Suprapubic skin (tissue), 4 donors: Measurements from ENCODE around the gene FNDC3A. TPM values are rescaled to one million over a fixed set of nuclear protein-coding genes. Genes with fewer than 3 reads are reported as not detected.

Source experiments
- DNase-seq, 2 donors: peaks; one replicate each; pipeline ENCODE4 v3.0.0-alpha.2; 2019; ENCODE audit warnings: low spot score in 2 of 2
- H3K27ac ChIP-seq: fragments of 200-600 bp; sonication (generic); one replicate; pipeline ENCODE4 v1.5.1; 2019
- H3K27me3 ChIP-seq: fragments of 200-600 bp; sonication (generic); one replicate; pipeline ENCODE4 v1.5.1; 2019
- H3K36me3 ChIP-seq: fragments of 200-600 bp; sonication (generic); one replicate; pipeline ENCODE4 v1.5.1; 2019
- H3K4me1 ChIP-seq: fragments of 200-600 bp; sonication (generic); one replicate; pipeline ENCODE4 v1.5.1; 2019
- H3K4me3 ChIP-seq: fragments of 200-600 bp; sonication (generic); one replicate; pipeline ENCODE4 v1.5.1; 2019; ENCODE audit warnings: mild to moderate bottlenecking
- H3K9me3 ChIP-seq: fragments of 200-600 bp; sonication (generic); one replicate; pipeline ENCODE4 v1.5.1; 2019
- CTCF ChIP-seq, 2 donors: fragments of 200-600 bp in 1 of 2; fragments of 450-650 bp in 1 of 2; sonication (generic) in 1 of 2; IDR thresholded peaks; one replicate each; pipeline ENCODE4 v1.5.1; 2016 to 2019; ENCODE audit warnings: antibody characterized with exemption in 2 of 2, mild to moderate bottlenecking in 1 of 2, moderate library complexity in 1 of 2
- EP300 ChIP-seq: sonication (generic); formaldehyde crosslinking; IDR thresholded peaks from one replicate; pipeline ENCODE4 v1.6.1; 2017; ENCODE audit warnings: antibody characterized with exemption
- POLR2A ChIP-seq, 2 donors: fragments of 450-650 bp; IDR thresholded peaks; one replicate each; pipeline ENCODE4 v1.6.1; 2017; ENCODE audit warnings: antibody characterized with exemption in 2 of 2, mild to moderate bottlenecking in 2 of 2, moderate library complexity in 2 of 2
- POLR2AphosphoS5 ChIP-seq, 3 donors: sonication (generic); formaldehyde crosslinking; IDR thresholded peaks; one replicate each; pipeline ENCODE4 v1.6.1; 2017; ENCODE audit warnings: antibody characterized with exemption in 3 of 3
- WGBS: methylation state at CpG from one replicate; pipeline ENCODE4 v1.1.5; 2018; 5-methylcytosine and 5-hydroxymethylcytosine counted together
- total RNA-seq, 4 donors: library from RNA; depleted of rRNA; stranded (reverse); fragments of >200 nt; gene quantifications; one replicate each; pipeline ENCODE4 v1.1.0, GENCODE V29; 2016

FNDC3A gene
- total RNA-seq, 4 donors from 2014 or later, result 19.9 to 30.7 (median 24.9) TPM

GRCh38 chr13:49253310-49253709 is 277.6 kb downstream of the FNDC3A start:
- Histone ChIP-seq H3K27ac (no peak overlapping the region), H3K9me3 (no peaks in the 10 kb centered on the region), H3K4me1 (peaks cover 13% of the 10 kb centered on the region), H3K27me3 (no peaks in the 10 kb centered on the region), H3K36me3 (peaks cover 29% of the 10 kb centered on the region), H3K4me3 (no peak overlapping the region)
- 89% methylated on average over 1 of the region's 1 CpG for WGBS
- TF ChIP-seq POLR2A (IDR thresholded peaks at IDR 0.05) (no peak), EP300 (no peak), CTCF (IDR thresholded peaks at IDR 0.05) (no peak), POLR2AphosphoS5 (IDR thresholded peaks at IDR 0.05) (no peak)
- no peak for DNase-seq

- Histone ChIP-seq H3K4me1 (peaks cover 7% of the 10 kb centered on the region), H3K27me3 (no peaks in the 10 kb centered on the region), H3K9me3 (no peaks in the 10 kb centered on the region), H3K27ac (no peak overlapping the region), H3K36me3 (peaks cover 29% of the 10 kb centered on the region), H3K4me3 (no peak overlapping the region)
- 78% methylated on average over 1 of the region's 1 CpG for WGBS
- no peak for TF ChIP-seq POLR2A (IDR thresholded peaks at IDR 0.05)
- no peak for TF ChIP-seq CTCF (IDR thresholded peaks at IDR 0.05)
- TF ChIP-seq POLR2AphosphoS5 (IDR thresholded peaks at IDR 0.05), result no peak
- no peak for TF ChIP-seq EP300
- DNase-seq, result no peak
Observed at GRCh38 chr13:49254007-49254406, 278.3 kb downstream of the FNDC3A start.

DNA sequence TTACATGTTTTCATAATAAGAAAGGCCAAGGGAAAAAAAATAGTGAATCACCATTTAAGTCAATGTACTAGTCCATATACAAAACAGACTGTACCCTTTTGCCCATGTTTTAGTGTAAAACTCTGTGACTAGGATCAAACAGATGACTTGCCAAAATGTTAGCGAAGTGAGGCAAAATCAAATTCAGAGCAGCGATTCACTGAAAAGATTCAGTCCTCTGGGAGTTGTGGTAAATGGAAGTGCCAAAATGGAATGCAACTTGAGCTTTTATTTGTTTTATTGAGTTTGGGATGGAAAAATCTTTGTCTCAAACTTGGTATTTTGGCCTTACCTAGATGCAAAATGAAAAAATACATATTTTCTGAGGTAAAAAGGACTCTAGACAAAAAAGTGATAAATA is 281.1 kb downstream of the FNDC3A start:
- no peaks in the 10 kb centered on the region for H3K4me1 ChIP-seq
- H3K36me3 ChIP-seq, result peaks cover 52% of the 10 kb centered on the region
- no peaks in the 10 kb centered on the region for H3K27me3 ChIP-seq
- no peaks in the 10 kb centered on the region for H3K9me3 ChIP-seq
- WGBS, result 82% methylated on average over 2 of the region's 2 CpGs
- H3K4me3 ChIP-seq, result no peak overlapping the region
- TF ChIP-seq CTCF (IDR thresholded peaks at IDR 0.05) (no peak), POLR2A (IDR thresholded peaks at IDR 0.05) (no peak), EP300 (no peak), POLR2AphosphoS5 (IDR thresholded peaks at IDR 0.05) (no peak)
- no peak for DNase-seq
- H3K27ac ChIP-seq, result no peak overlapping the region

DNA sequence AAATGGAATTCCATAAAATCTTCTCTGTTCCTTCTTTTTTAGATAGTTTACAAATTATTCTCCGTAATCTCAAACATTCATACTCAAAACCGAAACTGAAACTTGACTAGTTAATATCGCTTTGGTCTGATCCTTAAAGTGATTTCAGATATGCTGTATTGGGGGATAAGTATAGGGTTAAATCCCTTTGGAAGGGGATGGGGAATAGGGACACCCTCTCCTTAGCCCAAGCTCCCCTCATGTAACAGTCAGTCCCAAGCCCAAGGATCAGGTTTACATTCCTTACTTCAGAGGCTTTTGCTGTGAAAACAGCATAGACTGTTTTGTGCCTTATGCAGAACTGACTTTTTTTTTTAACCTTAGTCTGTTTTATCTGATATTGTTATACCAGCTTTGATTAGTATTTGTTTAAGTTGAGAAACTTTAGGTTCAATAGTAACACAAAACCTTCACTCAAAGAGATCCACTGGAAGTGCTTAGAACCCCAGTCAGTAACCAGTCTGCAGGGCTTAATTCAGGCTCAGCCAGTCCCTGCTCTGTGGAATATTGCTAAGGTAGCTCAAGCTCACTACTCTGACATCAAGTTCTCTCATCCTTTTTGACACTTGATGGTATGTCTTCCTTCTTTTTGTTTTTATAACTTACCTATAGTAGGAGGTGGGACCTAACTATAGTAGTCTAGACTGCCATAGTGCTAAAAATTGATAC is 282.5 kb downstream of the FNDC3A start:
- Histone ChIP-seq H3K36me3 (peaks cover 59% of the 10 kb centered on the region), H3K27ac (no peak overlapping the region), H3K4me1 (no peaks in the 10 kb centered on the region), H3K4me3 (peak overlapping the region; percentile 3), H3K27me3 (no peaks in the 10 kb centered on the region), H3K9me3 (no peaks in the 10 kb centered on the region)
- 75% methylated on average over 3 of the region's 3 CpGs for WGBS
- DNase-seq, result no peak
- TF ChIP-seq POLR2AphosphoS5 (IDR thresholded peaks at IDR 0.05), result no peak
- no peak for TF ChIP-seq CTCF (IDR thresholded peaks at IDR 0.05)
- no peak for TF ChIP-seq EP300
- TF ChIP-seq POLR2A (IDR thresholded peaks at IDR 0.05), result no peak

Other genes with a start within 250 kb of the FNDC3A start
- gene MLNR, start 244.4 kb downstream of the FNDC3A start, total RNA-seq, result not detected